Measurements from ENCODE around the gene ZSCAN22.

- TF ChIP-seq POLR2A (IDR thresholded peaks at IDR 0.05; ENCODE audit: low read length) = no peak
- TF ChIP-seq GATA1 (IDR thresholded peaks at IDR 0.05; ENCODE audit: low read depth, low read length) = no peak
Measured at GRCh38 chr19:58367698-58368454, 41.1 kb downstream of the ZSCAN22 start.

Data from erythroblast (primary cell).